NCI-H2107 treated with DMSO at 0.1 percent for 48 hours (cell line): ENCODE results near the gene ACBD6.
"Not testable (repeated sequence)": the region's sequence is repeated elsewhere in the genome, so short reads cannot be mapped to it uniquely, and the experiment has no call there.

Source experiments
- DNase-seq: peaks from one replicate; lab custom pipeline; 2025; ENCODE audit not compliant: unreplicated experiment; lab: John Stamatoyannopoulos, UW

ACBD6 gene

DNA sequence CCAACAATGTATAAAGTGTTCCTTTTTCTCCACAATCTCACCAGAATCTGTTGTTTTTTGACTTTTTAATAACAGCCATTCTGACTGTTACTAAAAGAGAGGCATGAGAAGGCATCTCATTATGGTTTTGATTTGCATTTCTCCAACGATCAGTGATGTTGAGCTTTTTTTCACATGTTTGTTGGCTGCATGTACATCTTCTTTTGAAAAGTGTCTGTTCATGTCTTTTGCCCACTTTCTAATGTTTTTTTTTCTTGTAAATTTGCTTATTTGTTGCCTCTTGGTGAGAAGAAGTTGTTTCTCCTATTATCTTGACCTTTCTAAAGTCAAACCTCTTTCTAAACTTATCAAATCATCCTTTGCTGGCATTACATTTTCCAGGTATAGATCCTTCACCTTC, 80.8 kb downstream of the ACBD6 start:
- DNase-seq = no peak

GRCh38 chr1:180421145-180421544, 81.2 kb downstream of the ACBD6 start:
- DNase-seq = not testable (repeated sequence)

DNA sequence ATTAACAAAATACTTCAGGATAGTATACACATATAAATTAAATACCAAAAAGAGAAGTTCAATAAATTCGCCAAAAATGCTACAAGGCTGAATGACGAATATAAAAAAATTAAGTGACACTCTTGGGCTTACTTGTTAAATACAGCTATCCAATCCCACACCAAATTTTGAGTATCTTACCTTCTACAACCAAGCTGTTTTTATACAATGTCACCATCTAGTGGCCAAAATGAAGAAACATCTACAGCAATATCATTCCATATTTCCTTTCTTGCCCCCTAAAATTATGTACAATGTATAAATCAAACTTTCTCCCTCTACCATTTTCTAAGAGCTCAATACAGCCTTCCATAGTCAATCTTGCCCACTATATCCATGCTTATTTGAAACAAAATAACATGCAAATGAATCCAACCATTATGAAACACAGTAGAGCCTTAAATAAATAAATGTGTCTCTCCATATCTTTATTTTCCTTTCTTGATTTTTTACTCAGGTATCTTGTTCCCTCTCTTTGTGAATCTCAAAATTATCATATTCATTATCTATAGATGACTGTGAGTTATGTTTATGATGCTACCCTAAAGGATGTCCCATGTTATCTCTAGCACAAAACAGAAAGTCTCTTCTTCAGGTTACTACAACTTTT, 86.3 kb downstream of the ACBD6 start:
- DNase-seq = peak; percentile 74

DNA sequence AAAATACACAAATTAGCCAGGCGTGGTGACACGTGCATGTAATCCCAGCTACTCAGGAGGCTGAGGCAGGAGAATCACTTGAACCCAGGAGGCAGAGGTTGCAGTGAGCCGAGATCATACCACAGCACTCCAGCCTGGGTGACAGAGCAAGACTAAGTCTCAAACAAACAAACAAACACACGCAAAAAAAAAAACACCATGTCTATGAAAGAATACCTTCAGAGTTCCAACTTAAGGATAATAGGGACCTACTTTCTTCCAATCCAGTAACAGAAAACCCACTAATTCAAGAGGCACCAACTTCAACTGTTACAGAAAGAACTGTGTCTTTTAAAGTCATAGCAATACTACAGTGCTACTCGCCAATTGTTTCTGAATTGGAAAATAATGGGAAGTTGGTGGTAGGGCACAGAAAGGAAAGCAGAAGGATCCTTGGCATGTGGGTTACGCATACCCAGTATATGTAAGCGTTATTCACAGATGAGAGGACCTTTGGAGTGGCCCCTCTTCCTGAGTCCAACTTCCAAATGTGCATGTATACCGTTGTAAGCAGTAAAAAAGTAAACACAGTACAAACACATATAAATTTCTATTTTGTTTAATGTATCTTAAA, 87.0 kb downstream of the ACBD6 start:
- DNase-seq = no peak

GRCh38 chr1:180412583-180412982, 89.8 kb downstream of the ACBD6 start:
- no peak for DNase-seq

DNA sequence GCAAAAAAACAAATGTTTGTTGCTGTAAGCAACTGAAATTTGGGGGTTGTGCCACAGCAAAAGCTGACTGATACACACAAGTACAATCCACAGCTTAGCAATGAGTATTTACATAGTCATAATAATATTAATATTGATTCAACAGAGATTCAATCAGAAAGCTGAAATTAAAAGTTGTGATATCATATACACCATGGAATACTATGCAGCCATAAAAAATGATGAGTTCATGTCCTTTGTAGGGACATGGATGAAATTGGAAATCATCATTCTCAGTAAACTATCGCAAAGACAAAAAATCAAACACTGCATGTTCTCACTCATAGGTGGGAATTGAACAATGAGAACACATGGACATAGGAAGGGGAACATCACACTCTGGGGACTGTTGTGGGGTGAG, 94.2 kb downstream of the ACBD6 start:
- not testable (repeated sequence) for DNase-seq

- no peak for DNase-seq
Measured at GRCh38 chr1:180407051-180407450, 95.3 kb downstream of the ACBD6 start.

GRCh38 chr1:180402551-180402950, 99.8 kb downstream of the ACBD6 start:
- no peak for DNase-seq

DNA sequence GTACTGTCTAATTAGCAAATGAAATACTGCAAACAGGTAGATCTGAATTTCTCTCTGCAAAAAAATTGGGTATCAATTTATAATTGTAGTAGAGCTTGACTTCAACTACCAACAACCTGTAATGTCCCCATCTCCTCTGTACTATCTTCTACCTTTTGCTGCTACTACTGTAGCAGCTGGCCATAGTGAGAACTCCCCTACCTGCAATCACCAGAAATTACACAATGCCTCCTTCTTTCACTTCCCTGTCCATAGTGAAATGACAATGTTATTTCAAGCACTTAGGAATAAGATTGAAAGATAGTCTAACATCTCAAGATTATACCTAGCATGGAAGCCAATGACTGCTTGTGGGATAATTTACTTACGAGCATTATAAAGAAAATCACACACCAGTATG, 100.4 kb downstream of the ACBD6 start:
- no peak for DNase-seq

GRCh38 chr1:180397175-180397574, 105.2 kb downstream of the ACBD6 start:
- DNase-seq = no peak

- DNase-seq = no peak
Measured at GRCh38 chr1:180392427-180393145, 109.8 kb downstream of the ACBD6 start.

DNA sequence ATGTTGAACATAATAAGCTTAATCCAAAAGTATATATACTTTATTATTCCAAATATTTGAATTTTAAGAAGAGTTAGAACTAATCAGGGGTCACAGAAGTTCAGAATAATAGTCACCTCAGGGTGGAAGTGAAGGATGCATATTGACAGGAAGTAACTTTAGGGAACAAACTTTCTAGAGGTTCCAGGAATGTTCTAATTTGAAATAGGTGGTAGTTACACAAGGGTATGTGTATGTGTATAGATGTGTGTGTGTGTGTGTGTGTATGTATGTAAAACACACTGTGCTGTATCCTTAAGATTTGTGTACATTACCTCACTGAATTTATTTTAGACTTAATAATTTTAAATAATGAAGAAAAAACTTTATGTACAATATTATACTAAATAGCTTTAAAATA, 110.4 kb downstream of the ACBD6 start:
- no peak for DNase-seq

DNA sequence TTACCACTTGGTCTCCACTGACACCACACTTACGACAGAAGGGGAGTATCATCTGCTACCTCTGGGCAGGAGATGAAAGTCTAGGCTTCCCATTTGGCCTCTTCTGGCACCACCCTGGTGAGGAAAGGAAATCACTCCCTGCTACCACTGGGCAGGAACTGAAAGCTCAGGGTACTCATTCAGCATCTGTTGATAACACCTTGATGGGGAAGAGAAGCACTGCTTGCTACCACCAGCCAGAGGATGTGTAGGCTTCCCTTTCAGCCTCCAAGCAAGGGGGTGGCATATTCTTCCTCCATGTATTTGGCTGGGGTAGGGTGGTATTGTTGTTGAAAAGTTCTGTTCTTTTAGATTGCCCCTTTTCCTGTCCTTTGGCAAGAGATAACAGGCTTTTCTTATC, 115.0 kb downstream of the ACBD6 start:
- DNase-seq = no peak

GRCh38 chr1:180386745-180387367, 115.5 kb downstream of the ACBD6 start:
- DNase-seq = no peak

GRCh38 chr1:180385144-180385543, 117.2 kb downstream of the ACBD6 start:
- DNase-seq = no peak

GRCh38 chr1:180384286-180385005, 117.9 kb downstream of the ACBD6 start:
- DNase-seq = no peak

- DNase-seq = no peak
Measured at GRCh38 chr1:180382326-180383115, 119.9 kb downstream of the ACBD6 start.

GRCh38 chr1:180381184-180381580, 121.2 kb downstream of the ACBD6 start:
- no peak for DNase-seq

DNA sequence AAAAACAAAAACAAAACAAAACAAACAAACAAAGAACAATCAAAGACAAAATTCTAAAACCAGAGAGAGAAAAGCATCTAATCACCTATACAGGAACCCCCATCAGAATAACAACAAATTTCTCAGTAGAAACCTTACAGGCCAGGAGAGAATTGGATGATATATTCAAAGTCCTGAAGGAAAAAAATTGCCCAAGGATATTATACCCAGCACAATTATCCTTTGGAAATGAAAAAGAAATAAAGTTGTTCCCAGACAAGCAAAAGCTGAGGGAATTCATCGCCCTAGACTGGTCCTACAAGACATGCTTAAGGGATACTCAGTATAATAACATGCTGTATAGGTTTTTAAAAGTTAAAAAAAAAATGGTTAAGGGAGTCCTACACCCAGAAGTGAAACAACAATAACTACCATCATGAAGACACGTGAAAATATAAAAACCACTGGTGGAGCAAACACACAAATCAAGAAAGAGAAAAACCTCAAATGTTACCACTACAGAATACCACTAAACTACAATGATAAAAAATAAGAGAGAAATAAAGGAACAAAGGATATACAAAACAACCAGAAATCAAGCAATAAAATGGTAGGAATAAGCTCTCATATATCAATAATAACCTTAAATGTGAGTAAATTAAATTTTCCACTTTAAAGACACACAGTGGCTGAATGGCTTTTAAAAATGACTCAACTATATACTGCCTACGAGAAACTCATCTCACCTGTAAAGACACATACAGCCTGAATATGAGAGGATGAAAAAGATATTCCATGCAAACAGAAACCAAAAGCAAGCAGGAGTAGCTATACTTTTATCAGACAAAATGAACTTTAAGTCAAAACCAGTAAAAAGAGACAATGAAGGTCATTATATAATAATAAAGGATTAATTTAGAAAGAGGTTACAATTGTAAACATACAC, 121.9 kb downstream of the ACBD6 start:
- DNase-seq = no peak
